Ecto neural progenitor cell (in vitro differentiated cells): ENCODE measurements around the gene NOXO1.

Source experiments
- DNase-seq: peaks from one replicate; pipeline ENCODE4 v3.0.0-alpha.2; 2018; ENCODE audit warnings: low spot score

The NOXO1 gene

GRCh38 chr16:2009791-2010510 is 28.7 kb upstream of the NOXO1 start, which contains the start of gene ZNF598:
Gene ZNF598, minus strand, starts transcription at chr16:2009821.
- DNase-seq: peak; percentile 88

DNA sequence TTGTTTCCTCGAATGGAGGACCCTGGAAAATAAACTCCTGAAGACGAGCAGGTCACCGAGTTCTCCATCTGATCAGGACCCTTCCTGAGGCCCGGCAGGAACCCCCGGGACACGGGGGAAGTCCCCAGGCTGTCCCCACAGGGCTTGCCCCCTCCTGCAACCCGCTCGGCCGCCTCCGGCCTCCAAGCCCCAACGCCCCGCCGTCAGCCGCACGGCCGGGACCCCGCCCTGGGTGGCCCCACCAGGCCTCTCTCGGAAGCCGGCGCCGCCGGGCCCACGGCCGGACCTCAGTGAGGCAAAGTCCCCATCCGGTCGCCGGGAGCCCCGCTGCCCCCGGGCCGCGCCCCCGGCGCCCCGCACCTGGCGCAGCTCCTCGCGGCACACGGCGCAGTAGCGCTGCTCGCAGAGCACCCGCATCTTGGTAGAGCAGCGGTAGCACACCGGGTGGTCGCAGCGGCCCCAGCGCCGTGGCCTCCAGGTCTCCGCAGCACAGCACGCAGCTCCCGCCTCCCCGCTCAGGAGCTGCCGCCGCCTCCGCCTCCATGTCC is 28.0 kb upstream of the NOXO1 start:
- no peak for DNase-seq

GRCh38 chr16:2008631-2009163 is 27.4 kb upstream of the NOXO1 start:
- DNase-seq: no peak

GRCh38 chr16:2008009-2008526 is 26.8 kb upstream of the NOXO1 start:
- DNase-seq: no peak

GRCh38 chr16:2007081-2007836 is 26.0 kb upstream of the NOXO1 start:
- no peak for DNase-seq

GRCh38 chr16:2006317-2006716 is 25.0 kb upstream of the NOXO1 start:
- no peak for DNase-seq

DNA sequence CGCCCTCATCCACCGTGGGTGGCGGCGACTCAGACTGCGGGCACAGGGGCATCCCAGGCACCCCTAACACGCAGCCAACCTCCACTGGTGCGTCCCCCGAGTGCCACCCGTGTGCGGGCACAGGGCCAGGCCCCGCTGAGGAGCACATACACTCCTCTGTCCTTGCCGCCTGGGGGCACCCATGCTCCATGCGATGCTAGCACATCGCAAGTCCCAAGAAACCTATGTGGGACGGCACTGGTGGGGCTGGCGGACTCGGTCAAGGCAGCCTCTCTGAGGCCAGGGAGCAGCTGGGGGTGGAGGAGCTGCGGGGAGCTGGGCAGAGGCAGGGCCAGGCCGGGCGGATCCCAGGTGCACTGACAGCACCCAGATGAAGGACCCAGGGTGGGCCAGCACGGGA is 24.4 kb upstream of the NOXO1 start:
- DNase-seq: no peak

DNA sequence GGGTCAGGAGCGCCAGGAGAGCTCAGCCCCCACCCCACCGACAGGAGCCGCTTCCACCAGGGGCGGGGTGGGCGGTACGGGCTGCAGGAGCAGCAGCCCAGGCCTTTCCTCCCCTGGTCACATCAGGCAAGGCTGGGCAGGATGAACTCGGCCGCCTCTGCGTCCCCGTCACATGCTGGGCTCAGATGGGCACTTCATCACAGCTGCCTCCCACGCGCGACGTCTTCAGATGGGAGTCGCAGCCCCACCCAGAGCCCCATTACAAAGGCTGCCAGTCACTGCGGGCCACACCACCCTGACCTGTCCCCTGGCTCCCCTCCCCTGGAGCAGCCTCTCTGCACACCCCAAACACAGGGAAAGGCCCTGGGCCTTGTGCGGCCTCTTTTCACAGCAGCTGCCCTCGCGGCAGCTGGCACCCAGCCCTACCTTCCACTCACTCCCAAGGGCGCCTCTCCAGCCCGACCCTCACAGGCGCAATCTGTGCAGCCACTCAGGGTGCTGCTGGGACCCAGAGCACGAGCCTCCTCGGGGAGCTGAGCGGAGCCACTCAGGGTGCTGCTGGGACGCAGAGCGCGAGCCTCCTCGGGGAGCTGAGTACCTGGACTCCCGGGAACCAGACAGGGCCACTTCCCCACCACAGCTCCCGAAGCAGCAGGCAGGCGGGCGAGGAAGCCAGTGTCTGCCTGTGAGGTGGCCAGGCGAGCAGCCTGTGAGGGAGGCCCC is 23.7 kb upstream of the NOXO1 start:
- no peak for DNase-seq

DNA sequence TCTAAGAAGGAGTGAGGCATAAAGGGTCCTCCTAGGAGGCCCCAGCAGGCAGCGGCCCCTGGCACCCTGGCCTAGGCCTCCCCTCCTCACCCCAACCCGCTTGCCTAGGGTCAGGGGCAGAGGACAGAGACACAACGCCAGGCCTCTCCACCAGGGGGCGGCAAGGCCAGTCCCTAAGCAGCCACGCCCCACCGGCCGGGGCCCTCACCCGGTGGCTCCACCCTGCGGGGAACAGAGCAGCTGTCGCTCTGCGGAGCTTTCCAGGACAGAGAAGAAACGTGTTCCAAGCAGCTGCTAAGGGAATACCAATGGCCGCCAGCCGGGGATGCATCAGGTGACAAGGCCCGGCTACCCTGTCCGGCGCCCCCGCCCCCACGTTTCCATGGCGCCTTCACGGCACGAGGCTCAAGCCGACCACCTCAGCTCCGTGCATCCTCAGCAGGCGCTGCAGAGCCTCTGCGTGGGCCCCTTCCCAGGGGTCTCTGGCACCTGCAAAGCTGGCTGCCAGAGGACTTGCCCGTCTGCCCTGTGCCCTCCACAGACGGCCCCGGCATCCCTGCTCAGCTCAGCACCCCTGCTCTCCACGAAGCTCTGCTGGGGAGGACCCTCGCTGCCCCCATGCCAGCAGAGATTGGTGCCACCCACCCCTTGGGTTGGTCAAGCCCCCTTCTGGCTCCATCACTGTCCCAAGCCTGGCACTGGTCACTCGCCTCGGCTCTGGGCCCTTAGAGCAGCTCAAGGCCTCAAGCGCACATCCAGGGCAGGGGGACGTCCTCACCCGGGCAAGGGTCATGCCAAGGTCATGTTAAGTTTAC is 22.8 kb upstream of the NOXO1 start:
- peak; percentile 97 for DNase-seq

DNA sequence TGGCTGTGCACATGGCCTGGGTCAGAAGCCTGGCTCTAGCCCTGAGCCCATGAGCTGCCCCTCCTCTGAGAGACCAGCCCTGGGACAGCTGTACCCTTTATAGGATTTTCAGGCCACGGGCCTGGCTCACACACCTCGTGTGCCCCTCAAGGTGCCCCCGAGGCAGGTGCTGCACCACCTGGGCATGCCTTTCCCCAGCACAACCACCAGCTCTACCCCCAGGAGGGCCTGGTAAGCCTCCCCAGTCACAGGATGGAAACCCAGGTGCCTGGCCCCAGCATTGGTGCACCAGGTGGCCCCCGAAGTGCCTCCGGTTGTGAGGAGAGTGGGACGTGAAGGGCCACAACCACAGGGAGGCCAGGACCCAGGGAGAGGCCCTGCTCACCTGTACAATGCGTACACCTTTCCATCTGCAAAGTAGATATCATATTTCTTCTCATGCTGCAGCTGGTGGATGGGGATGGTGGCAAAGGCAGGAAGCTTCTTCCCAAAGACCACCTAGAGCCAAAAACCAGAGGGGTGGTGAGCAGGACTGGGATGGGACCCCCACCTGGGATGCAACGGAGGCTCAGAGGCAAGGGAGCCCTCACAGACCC is 22.1 kb upstream of the NOXO1 start:
- DNase-seq: no peak

- DNase-seq: no peak
These were observed 21.3 kb upstream of the NOXO1 start for GRCh38 chr16:2002406-2003230.

DNA sequence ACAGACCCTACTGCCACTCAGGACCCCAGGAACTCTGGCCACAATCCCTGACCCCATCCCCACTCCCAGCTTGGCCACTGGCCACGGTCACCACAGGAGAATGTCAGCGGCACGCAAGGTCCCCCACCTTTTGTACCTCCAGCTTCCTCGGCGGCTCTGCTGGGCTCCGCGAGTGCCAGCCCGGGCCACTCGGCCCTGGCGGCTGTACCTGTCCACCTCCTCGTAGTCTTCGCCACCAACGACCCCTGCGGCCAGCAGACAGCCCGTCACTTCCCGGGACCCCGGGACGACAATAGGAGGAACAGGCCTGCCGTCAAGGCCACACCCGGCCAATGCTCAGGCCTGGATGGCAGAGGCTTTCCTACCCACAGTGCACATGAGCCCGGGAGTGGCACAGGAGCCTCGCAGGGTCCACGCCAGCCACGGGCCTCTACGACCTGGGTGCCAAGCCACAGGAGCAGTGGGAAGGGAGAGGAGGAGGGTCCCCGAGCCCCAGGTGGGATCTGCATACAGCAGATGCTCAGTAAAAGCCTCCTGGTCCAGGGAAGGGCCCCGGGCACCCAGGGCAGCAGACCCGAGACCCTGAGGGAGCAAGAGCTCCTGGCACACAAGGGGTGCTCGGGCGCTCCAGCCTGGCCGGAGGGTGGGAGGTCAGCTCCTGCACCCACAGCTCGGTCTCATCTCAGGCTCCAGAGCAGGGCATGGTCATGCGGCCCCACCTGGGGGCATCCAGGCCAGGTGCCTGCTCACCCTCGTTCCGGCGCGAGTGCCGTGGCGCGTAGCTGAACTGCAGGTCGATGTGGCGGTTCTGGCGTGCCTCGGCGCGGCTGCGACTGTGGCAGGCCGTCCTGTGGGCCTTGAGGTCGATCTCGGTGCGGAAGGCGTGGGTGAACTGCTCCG is 20.4 kb upstream of the NOXO1 start:
- DNase-seq: no peak

DNA sequence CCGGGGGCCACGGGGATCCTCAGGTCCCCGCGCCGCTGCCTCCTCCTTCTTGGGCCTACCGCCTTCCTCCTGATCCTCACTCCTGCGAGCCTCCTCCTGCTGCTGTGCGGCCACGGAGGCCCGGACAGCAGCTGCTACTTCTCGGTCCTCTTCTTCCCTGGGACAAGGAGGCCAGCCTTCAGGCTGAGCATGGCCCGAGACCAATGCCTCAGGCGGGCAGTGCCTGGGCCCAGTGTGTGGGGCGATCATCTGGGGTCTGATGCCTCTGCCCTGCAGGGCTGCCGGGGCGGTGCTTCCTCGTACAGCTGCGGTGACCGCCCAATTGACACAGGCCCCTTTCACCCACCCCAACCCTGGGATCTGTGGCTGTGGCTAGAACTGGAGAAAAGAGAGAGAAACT is 19.8 kb upstream of the NOXO1 start:
- DNase-seq: no peak

GRCh38 chr16:1999866-2000514 is 18.7 kb upstream of the NOXO1 start:
- DNase-seq: no peak

GRCh38 chr16:1998852-1999801 is 17.9 kb upstream of the NOXO1 start:
- DNase-seq: no peak

GRCh38 chr16:1998360-1998835 is 17.1 kb upstream of the NOXO1 start:
- DNase-seq: no peak
